GM12891 (cell line): ENCODE data around the gene GADD45B.
A peak's percentile ranks its signal among the peaks of the same experiment; 100 is the strongest.

Experiments used
- PAX5 ChIP-seq: IDR thresholded peaks from 2 replicates; pipeline ENCODE4 v1.6.1; 2011; ENCODE audit warnings: low read length, moderate library complexity, mild to moderate bottlenecking; ENCODE audit not compliant: insufficient read depth, severe bottlenecking
- POLR2A ChIP-seq: IDR thresholded peaks from 2 replicates; pipeline ENCODE4 v1.6.1; 2011; ENCODE audit warnings: low read depth, low read length, control low read depth
- POLR2AphosphoS5 ChIP-seq: IDR thresholded peaks from 2 replicates; pipeline ENCODE4 v1.6.1; 2011; ENCODE audit warnings: low read depth, low read length, control low read depth
- POU2F2 ChIP-seq: IDR thresholded peaks from 2 replicates; pipeline ENCODE4 v1.6.1; 2011; ENCODE audit warnings: low read depth, mild to moderate bottlenecking, control low read depth, low read length, moderate library complexity
- SPI1 ChIP-seq: IDR thresholded peaks from 2 replicates; pipeline ENCODE4 v1.6.1; 2011; ENCODE audit warnings: low read depth, low read length, control low read depth
- TAF1 ChIP-seq: IDR thresholded peaks from 2 replicates; pipeline ENCODE4 v1.6.1; 2011; ENCODE audit warnings: low read depth, low read length, control low read depth

GRCh38 chr19:2477732-2478191, 1.8 kb downstream of the GADD45B start:
- TF ChIP-seq POLR2AphosphoS5: peak; percentile 81
- no peak for TF ChIP-seq TAF1
- no peak; the same call in 1 of the 2 replicates for TF ChIP-seq POLR2A
- TF ChIP-seq POU2F2: no peak
- TF ChIP-seq PAX5: no peak
- TF ChIP-seq SPI1: no peak
